Measurements from ENCODE around the gene ZNF358.

The ZNF358 gene

DNA sequence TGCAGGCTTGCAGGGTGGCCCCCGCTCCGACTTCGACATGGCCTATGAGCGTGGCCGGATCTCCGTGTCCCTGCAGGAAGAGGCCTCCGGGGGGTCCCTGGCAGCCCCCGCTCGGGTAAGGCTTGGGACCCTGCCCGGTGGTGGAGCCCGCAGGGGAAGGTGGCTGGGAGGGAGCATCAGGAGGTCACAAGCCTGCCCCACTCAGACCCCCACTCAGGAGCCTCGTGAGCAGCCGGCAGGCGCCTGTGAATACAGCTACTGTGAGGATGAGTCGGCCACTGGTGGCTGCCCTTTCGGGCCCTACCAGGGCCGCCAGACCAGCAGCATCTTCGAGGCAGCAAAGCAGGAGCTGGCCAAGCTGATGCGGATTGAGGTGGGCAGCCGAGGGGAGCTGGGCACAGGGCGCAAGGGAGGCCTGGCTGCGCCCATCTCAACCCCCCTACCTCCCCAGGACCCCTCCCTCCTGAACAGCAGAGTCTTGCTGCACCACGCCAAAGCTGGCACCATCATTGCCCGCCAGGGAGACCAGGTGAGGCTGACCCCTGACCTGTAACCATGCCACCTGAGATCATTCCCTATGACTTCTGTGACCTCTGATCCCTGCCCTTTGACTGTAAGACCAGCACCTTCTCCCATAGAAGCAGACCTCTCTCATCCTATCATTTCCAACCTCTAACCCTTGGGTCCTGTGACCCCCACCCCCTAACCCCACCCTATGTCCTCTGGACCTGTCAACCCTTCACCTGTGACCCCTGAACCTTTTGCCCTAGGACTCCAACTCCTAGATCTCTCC lies 26.8 kb downstream of the ZNF358 start:
- no peak for FAIRE-seq

DNA sequence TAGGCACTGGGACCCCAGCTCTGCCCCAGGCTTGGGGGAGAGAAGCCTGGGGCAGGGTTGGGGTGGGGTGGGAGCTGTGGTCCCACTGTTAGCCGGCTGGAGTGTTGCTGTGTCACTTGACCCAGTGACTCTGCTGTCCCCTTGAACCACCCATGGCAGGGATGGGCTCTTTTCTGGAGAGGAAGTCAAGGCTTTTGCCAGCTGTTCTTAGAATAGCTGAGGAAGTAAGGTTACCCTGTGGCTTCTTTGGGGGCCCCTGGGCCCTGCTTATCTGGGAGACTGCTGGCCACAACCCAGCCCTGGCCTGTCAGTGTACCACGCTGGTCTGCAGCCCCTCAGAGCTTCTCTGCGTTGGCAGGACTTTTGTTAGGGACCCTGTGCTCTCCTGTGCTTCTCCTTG lies 28.7 kb downstream of the ZNF358 start:
- no peak for FAIRE-seq
- DNase-seq (ENCODE audit: insufficient read length, low spot score), result no peak
- TF ChIP-seq SPI1 (IDR thresholded peaks at IDR 0.05; ENCODE audit: low read depth, low read length) (no peak), POU2F2 (IDR thresholded peaks at IDR 0.05; ENCODE audit: low read depth, low read length) (no peak), POLR2AphosphoS5 (IDR thresholded peaks at IDR 0.05; ENCODE audit: low read depth, low read length) (no peak), POLR2A (IDR thresholded peaks at IDR 0.05; ENCODE audit: low read depth, low read length) (no peak), TAF1 (IDR thresholded peaks at IDR 0.05; ENCODE audit: low read depth, low read length) (no peak), PAX5 (IDR thresholded peaks at IDR 0.05; ENCODE audit: insufficient read depth, low read length, severe bottlenecking) (no peak)

More for the DNA sequence above, 26.8 kb downstream of the ZNF358 start:
- TF ChIP-seq TAF1 (IDR thresholded peaks at IDR 0.05; ENCODE audit: low read depth, low read length), result no peak
- TF ChIP-seq POLR2A (IDR thresholded peaks at IDR 0.05; ENCODE audit: low read depth, low read length), result no peak
- TF ChIP-seq POLR2AphosphoS5 (IDR thresholded peaks at IDR 0.05; ENCODE audit: low read depth, low read length), result no peak
- TF ChIP-seq PAX5 (IDR thresholded peaks at IDR 0.05; ENCODE audit: insufficient read depth, low read length, severe bottlenecking), result no peak
- TF ChIP-seq SPI1 (IDR thresholded peaks at IDR 0.05; ENCODE audit: low read depth, low read length), result no peak
- no peak for TF ChIP-seq POU2F2 (IDR thresholded peaks at IDR 0.05; ENCODE audit: low read depth, low read length)
- DNase-seq (ENCODE audit: insufficient read length, low spot score), result no peak

DNA sequence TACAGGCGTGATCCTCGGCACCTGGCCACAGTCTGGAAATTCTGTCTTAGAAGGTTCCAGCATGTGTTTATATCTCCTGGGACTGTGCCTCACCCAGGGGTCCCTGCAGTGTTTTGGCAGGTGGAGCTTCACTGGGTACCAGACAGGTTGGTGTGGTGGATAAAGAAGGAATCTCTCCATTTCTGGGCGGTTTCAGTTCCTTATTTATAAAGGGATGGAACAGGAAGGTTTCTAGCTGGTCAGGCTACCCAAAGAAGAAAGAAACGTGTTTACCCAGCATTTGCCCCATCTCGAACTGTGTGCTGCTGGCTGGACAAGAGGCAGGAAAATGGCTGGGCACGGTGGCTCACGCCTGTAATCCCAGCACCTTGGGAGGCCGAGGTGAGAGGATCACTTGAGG lies 29.4 kb downstream of the ZNF358 start:
- DNase-seq (ENCODE audit: insufficient read length, low spot score), result no peak
- TF ChIP-seq PAX5 (IDR thresholded peaks at IDR 0.05; ENCODE audit: insufficient read depth, low read length, severe bottlenecking), result no peak
- TF ChIP-seq SPI1 (IDR thresholded peaks at IDR 0.05; ENCODE audit: low read depth, low read length), result peak; percentile 75
- FAIRE-seq, result peak; percentile 16

DNA sequence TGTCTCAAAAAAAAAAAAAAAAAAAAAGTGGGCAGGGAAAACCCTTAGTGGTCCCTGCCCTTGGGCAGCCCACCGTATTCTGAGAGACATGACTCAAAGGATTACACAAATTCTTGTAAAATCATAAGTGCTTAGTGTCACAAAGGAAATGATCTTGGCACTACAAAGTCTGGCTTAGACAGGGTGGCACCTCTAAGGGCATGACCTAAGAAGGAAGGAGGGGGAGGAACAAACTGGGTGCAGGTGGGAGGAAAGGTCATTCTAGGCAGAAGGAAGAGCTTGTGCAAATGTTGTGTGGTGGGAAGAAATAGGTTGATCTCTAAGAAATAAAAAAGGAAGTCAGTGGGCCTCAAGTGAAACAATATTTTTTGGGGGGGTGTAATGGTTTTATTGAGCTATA lies 30.0 kb downstream of the ZNF358 start:
- TF ChIP-seq POU2F2 (IDR thresholded peaks at IDR 0.05; ENCODE audit: low read depth, low read length), result no peak
- no peak for TF ChIP-seq PAX5 (IDR thresholded peaks at IDR 0.05; ENCODE audit: insufficient read depth, low read length, severe bottlenecking)
- TF ChIP-seq POLR2AphosphoS5 (IDR thresholded peaks at IDR 0.05; ENCODE audit: low read depth, low read length), result no peak
- no peak for TF ChIP-seq TAF1 (IDR thresholded peaks at IDR 0.05; ENCODE audit: low read depth, low read length)
- no peak for TF ChIP-seq POLR2A (IDR thresholded peaks at IDR 0.05; ENCODE audit: low read depth, low read length)
- peak; percentile 21; the same call in 1 of the 2 replicates for TF ChIP-seq SPI1 (IDR thresholded peaks at IDR 0.05; ENCODE audit: low read depth, low read length)
- DNase-seq (ENCODE audit: insufficient read length, low spot score) (no peak), FAIRE-seq (no peak)

DNA sequence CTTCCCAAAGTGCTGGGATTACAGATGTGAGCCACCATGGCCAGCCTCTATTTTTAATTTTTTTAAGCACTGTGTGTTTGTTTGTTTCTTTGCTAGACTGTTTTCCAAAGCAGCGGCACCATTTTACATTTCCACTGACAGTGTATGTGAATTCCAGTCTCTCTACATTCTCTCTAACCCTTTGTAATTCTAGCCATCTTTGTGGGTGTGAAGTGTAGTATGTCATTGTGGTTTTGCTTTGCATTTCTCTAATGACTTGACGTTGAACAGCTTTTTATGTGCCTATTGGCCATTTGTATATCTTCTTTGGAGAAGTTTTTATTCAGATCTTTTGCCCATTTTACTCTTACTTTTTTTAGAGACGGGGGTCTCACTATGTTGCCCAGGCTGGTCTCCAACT lies 31.3 kb downstream of the ZNF358 start:
- FAIRE-seq (no peak), DNase-seq (ENCODE audit: insufficient read length, low spot score) (no peak)
- TF ChIP-seq PAX5 (IDR thresholded peaks at IDR 0.05; ENCODE audit: insufficient read depth, low read length, severe bottlenecking), result no peak
- no peak for TF ChIP-seq TAF1 (IDR thresholded peaks at IDR 0.05; ENCODE audit: low read depth, low read length)
- TF ChIP-seq POLR2A (IDR thresholded peaks at IDR 0.05; ENCODE audit: low read depth, low read length), result no peak
- no peak for TF ChIP-seq POLR2AphosphoS5 (IDR thresholded peaks at IDR 0.05; ENCODE audit: low read depth, low read length)
- TF ChIP-seq SPI1 (IDR thresholded peaks at IDR 0.05; ENCODE audit: low read depth, low read length), result no peak
- TF ChIP-seq POU2F2 (IDR thresholded peaks at IDR 0.05; ENCODE audit: low read depth, low read length), result no peak

DNA sequence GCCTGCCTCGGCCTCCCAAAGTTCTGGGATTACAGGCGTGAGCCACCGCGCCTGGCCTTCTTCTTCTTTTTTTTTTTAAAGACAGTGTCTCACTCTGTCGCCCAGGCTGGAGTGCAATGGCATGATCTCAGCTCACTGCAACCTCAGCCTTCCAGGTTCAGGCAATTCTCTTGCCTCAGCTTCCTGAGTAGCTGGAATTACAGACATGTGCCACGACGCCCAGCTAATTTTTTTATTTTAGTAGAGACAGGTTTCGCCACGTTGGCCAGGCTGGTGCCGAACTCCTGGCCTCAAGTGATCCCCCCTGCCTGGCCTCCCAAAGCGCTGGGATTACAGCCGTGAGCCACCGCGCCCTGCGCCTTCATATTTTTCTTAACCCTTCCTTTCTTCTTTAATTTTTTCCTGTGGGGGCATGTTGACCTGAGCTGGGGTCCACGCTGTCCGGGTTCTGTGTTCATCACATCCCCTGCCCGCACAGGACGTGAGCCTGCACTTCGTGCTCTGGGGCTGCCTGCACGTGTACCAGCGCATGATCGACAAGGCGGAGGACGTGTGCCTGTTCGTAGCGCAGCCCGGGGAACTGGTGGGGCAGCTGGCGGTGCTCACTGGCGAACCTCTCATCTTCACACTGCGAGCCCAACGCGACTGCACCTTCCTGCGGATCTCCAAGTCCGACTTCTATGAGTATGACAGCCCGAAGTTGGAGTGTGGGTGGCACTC lies 33.7 kb downstream of the ZNF358 start:
- FAIRE-seq, result no peak
- TF ChIP-seq PAX5 (IDR thresholded peaks at IDR 0.05; ENCODE audit: insufficient read depth, low read length, severe bottlenecking), result no peak
- TF ChIP-seq POLR2AphosphoS5 (IDR thresholded peaks at IDR 0.05; ENCODE audit: low read depth, low read length), result no peak
- TF ChIP-seq POU2F2 (IDR thresholded peaks at IDR 0.05; ENCODE audit: low read depth, low read length), result no peak
- TF ChIP-seq SPI1 (IDR thresholded peaks at IDR 0.05; ENCODE audit: low read depth, low read length), result no peak
- no peak for TF ChIP-seq TAF1 (IDR thresholded peaks at IDR 0.05; ENCODE audit: low read depth, low read length)
- TF ChIP-seq POLR2A (IDR thresholded peaks at IDR 0.05; ENCODE audit: low read depth, low read length), result no peak
- DNase-seq (ENCODE audit: insufficient read length, low spot score), result no peak

DNA sequence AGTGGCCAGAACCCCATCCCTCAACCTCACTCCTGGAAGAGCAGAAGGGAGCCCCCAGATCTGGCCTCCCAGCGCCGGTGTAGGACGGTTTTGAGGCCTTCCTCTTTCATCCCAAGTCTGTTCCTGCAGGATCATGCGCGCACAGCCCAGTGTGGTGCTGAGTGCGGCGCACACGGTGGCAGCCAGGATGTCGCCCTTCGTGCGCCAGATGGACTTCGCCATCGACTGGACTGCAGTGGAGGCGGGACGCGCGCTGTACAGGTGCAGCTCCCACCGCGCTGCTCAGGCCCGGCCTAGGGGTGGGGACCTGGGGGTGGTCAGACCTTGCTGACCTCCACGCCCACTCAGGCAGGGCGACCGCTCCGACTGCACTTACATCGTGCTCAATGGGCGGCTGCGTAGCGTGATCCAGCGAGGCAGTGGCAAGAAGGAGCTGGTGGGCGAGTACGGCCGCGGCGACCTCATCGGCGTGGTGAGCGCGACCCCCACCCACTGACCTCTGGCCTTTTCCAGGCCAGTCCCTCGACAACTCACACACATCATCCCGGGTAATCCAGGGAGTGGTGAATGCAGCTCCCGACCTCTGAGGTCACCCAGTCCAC lies 34.4 kb downstream of the ZNF358 start:
- TF ChIP-seq PAX5 (IDR thresholded peaks at IDR 0.05; ENCODE audit: insufficient read depth, low read length, severe bottlenecking), result no peak
- TF ChIP-seq TAF1 (IDR thresholded peaks at IDR 0.05; ENCODE audit: low read depth, low read length), result no peak
- no peak for TF ChIP-seq SPI1 (IDR thresholded peaks at IDR 0.05; ENCODE audit: low read depth, low read length)
- TF ChIP-seq POLR2A (IDR thresholded peaks at IDR 0.05; ENCODE audit: low read depth, low read length), result no peak
- no peak for TF ChIP-seq POU2F2 (IDR thresholded peaks at IDR 0.05; ENCODE audit: low read depth, low read length)
- TF ChIP-seq POLR2AphosphoS5 (IDR thresholded peaks at IDR 0.05; ENCODE audit: low read depth, low read length), result no peak
- FAIRE-seq, result no peak
- DNase-seq (ENCODE audit: insufficient read length, low spot score), result no peak

DNA sequence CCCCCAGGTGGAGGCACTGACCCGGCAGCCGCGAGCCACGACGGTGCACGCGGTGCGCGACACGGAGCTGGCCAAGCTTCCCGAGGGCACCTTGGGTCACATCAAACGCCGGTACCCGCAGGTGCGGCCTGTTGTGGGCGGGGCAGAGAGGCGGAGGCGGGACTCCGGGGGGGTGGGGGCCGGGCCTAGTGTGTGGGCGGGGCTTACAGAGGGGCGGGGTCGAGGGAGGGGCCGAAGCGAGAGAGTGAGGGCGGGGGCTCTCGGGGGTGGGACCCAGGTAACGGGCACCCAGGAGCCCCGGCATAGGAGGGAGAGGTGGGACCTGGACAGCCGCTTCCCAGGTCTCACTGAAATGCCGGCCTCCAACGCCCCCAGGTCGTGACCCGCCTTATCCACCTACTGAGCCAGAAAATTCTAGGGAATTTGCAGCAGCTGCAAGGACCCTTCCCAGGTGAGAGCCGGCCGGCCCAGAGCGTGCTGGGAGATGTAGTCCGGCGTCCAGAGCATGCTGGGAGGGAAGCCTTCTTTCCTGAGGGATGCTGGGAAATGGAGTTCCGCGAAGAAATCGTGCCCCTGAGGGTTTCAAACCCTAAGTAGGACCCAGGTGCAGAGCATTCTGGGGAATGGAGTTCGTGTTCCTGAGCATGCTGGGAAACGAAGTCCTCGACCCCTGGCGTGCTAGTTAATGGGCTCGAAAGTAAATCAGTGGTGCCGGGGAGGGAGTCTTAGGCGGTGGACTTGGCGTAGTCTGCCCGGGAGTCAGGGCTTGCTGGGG lies 35.3 kb downstream of the ZNF358 start:
- FAIRE-seq (no peak), DNase-seq (ENCODE audit: insufficient read length, low spot score) (no peak)
- TF ChIP-seq SPI1 (IDR thresholded peaks at IDR 0.05; ENCODE audit: low read depth, low read length) (no peak), TAF1 (IDR thresholded peaks at IDR 0.05; ENCODE audit: low read depth, low read length) (no peak), POLR2A (IDR thresholded peaks at IDR 0.05; ENCODE audit: low read depth, low read length) (no peak), POU2F2 (IDR thresholded peaks at IDR 0.05; ENCODE audit: low read depth, low read length) (no peak), POLR2AphosphoS5 (IDR thresholded peaks at IDR 0.05; ENCODE audit: low read depth, low read length) (no peak), PAX5 (IDR thresholded peaks at IDR 0.05; ENCODE audit: insufficient read depth, low read length, severe bottlenecking) (no peak)
